Activated CD8-positive, alpha-beta T cell treated with anti-CD3 and anti-CD28 coated beads, Interleukin-2, amount 10 ng/mL, durations not matched to agents 7 days and 5 days (primary cell): ENCODE measurements around the gene CPT1A. TPM values are rescaled to one million over a fixed set of nuclear protein-coding genes. Genes with fewer than 3 reads are reported as not detected.

Experiments
- ATAC-seq: fragments of 150-1000 bp; cut with Tn5 transposase; one replicate; pipeline ENCODE4 v1.10.0; 2021; ENCODE audit warnings: moderate library complexity
- CTCF ChIA-PET: fragments of 350-600 bp; sonication (Branson Sonifier 250); formaldehyde crosslinking; loops from one replicate; lab custom pipeline; 2021; ENCODE audit warnings: antibody characterized with exemption; lab: Charles Lee
- POLR2A ChIA-PET: fragments of 350-600 bp; sonication (Branson Sonifier 250); formaldehyde crosslinking; loops from one replicate; lab custom pipeline; 2021; ENCODE audit warnings: antibody characterized with exemption; lab: Charles Lee
- DNase-seq: peaks from one replicate; pipeline ENCODE4 v3.0.0-alpha.2; 2020
- H3K27ac Mint-ChIP-seq: one replicate; pipeline ENCODE4 v1.8.0; 2021; ENCODE audit warnings: mild to moderate bottlenecking, mixed read lengths
- H3K27me3 Mint-ChIP-seq: one replicate; pipeline ENCODE4 v1.8.0; 2021; ENCODE audit warnings: low read depth, mixed read lengths
- H3K36me3 Mint-ChIP-seq: one replicate; pipeline ENCODE4 v1.8.0; 2021; ENCODE audit warnings: low read depth, mixed read lengths
- H3K4me1 Mint-ChIP-seq: one replicate; pipeline ENCODE4 v1.8.0; 2021; ENCODE audit warnings: low read depth, mixed read lengths
- H3K4me3 Mint-ChIP-seq: one replicate; pipeline ENCODE4 v1.8.0; 2021; ENCODE audit warnings: mild to moderate bottlenecking, mixed read lengths
- H3K9me3 Mint-ChIP-seq: one replicate; pipeline ENCODE4 v1.8.0; 2022; ENCODE audit warnings: mixed read lengths; ENCODE audit not compliant: insufficient read depth
- total RNA-seq, 2 experiments: library from RNA; stranded (reverse); gene quantifications; one replicate each; pipeline ENCODE4 v1.2.3, GENCODE V29; 2021

Gene CPT1A
- total RNA-seq, 2 experiments from 2014 or later = 63.2 to 69.1 TPM

GRCh38 chr11:68749229-68750123, 92.2 kb downstream of the CPT1A start:
- Mint-ChIP-seq H3K36me3 (peaks cover 8% of the 10 kb centered on the region), H3K4me1 (peaks cover 8% of the 10 kb centered on the region), H3K27ac (peak overlapping the region; percentile 10), H3K27me3 (peaks cover 3% of the 10 kb centered on the region), H3K9me3 (no peaks in the 10 kb centered on the region), H3K4me3 (peak overlapping the region; percentile 53)
- DNase-seq = no peak
- ChIA-PET POLR2A (interaction anchor here (1.1 kb wide), 1 partner anchor 94 kb away, joined by 5 read pairs; no protein-coding TSS in a partner anchor), CTCF (no interaction called here)
- ATAC-seq = no peak

DNA sequence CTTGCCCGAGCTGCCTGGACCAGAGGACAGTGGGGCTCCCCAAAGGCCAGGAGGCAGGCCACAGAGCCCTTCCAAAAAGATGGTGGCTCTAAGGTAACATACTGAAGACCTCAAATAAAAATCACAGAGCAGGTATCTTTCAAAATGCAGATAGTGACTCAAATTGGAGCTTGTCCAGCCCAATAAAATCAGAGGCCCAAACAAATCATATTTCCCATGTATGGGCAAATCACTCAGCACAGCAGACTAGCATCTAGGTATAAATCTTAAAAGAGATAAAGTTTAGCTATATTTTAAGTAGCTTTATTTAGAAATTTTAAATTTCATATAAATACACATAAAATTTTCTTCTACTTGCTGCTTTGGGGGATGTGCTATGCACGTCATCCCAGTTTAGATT, 93.7 kb downstream of the CPT1A start:
- H3K27me3 Mint-ChIP-seq = peaks cover 3% of the 10 kb centered on the region
- H3K4me3 Mint-ChIP-seq = no peak overlapping the region
- no peak for ATAC-seq
- H3K4me1 Mint-ChIP-seq = peaks cover 8% of the 10 kb centered on the region
- no peaks in the 10 kb centered on the region for H3K9me3 Mint-ChIP-seq
- H3K27ac Mint-ChIP-seq = no peak overlapping the region
- no peak for DNase-seq
- ChIA-PET CTCF (no interaction called here), POLR2A (no interaction called here)
- peaks cover 3% of the 10 kb centered on the region for H3K36me3 Mint-ChIP-seq

GRCh38 chr11:68743539-68743938, 98.2 kb downstream of the CPT1A start:
- H3K9me3 Mint-ChIP-seq = no peaks in the 10 kb centered on the region
- H3K4me3 Mint-ChIP-seq = no peak overlapping the region
- ChIA-PET POLR2A (no interaction called here), CTCF (no interaction called here)
- no peak overlapping the region for H3K27ac Mint-ChIP-seq
- H3K27me3 Mint-ChIP-seq = no peaks in the 10 kb centered on the region
- DNase-seq (no peak), ATAC-seq (no peak)
- no peaks in the 10 kb centered on the region for H3K36me3 Mint-ChIP-seq
- no peaks in the 10 kb centered on the region for H3K4me1 Mint-ChIP-seq

DNA sequence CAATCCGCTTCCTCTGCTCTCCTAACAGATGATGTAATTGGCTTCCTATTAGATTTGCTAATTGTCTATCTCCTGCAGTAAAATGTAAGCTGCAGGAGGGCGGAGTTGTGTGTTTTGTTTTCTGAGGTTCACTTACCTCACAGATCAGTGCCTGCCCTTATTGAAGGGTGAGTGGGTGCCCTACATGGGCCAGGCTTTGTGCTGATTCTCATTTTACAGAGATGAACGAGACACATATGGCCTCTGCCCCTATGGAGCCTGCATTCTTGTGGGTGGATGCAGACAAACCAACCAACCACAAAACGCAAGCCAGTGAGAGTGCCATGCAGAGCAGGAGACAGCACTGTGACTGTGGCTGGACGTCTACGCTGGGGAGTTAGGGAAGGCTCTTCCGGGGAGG, 100.3 kb downstream of the CPT1A start:
- ATAC-seq (no peak), DNase-seq (no peak)
- H3K4me3 Mint-ChIP-seq = no peak overlapping the region

GRCh38 chr11:68735646-68736045, 106.1 kb downstream of the CPT1A start:
- DNase-seq = no peak
- H3K9me3 Mint-ChIP-seq = no peaks in the 10 kb centered on the region
- no peaks in the 10 kb centered on the region for H3K36me3 Mint-ChIP-seq
- ATAC-seq = no peak
- H3K4me1 Mint-ChIP-seq = no peaks in the 10 kb centered on the region
- ChIA-PET CTCF (no interaction called here), POLR2A (no interaction called here)
- H3K27ac Mint-ChIP-seq = no peak overlapping the region
- no peaks in the 10 kb centered on the region for H3K27me3 Mint-ChIP-seq
- H3K4me3 Mint-ChIP-seq = no peak overlapping the region

More for the DNA sequence above, 100.3 kb downstream of the CPT1A start:
- H3K36me3 Mint-ChIP-seq = no peaks in the 10 kb centered on the region
- no peaks in the 10 kb centered on the region for H3K4me1 Mint-ChIP-seq
- no peaks in the 10 kb centered on the region for H3K27me3 Mint-ChIP-seq
- CTCF ChIA-PET = no interaction called here
- H3K9me3 Mint-ChIP-seq = no peaks in the 10 kb centered on the region
- POLR2A ChIA-PET = no interaction called here
- no peak overlapping the region for H3K27ac Mint-ChIP-seq

GRCh38 chr11:68735125-68735524, 106.6 kb downstream of the CPT1A start:
- Mint-ChIP-seq H3K4me3 (no peak overlapping the region), H3K27ac (no peak overlapping the region), H3K27me3 (no peaks in the 10 kb centered on the region), H3K4me1 (no peaks in the 10 kb centered on the region), H3K36me3 (no peaks in the 10 kb centered on the region), H3K9me3 (no peaks in the 10 kb centered on the region)
- CTCF ChIA-PET = no interaction called here
- DNase-seq (no peak), ATAC-seq (no peak)
- POLR2A ChIA-PET = no interaction called here

DNA sequence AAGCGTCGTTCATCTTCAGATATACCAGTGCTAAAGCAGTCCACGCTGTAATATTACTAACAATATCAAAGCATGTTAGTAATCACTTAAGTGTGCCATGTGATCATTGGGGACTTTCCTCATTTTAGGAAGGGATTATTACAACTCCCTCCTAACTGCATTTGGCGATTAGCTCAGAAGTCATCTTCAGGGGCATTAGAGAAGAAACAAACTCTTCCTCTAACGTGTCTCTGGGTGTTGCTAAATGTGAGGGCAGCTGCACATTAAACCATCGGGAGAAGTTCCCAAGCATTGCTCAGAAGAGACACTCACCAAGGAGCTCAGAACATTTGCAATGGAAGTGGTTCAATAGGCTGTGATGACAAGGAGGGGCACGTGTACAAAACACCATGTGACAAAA, 107.6 kb downstream of the CPT1A start:
- no peaks in the 10 kb centered on the region for H3K27me3 Mint-ChIP-seq
- H3K4me3 Mint-ChIP-seq = no peak overlapping the region
- no peak overlapping the region for H3K27ac Mint-ChIP-seq
- H3K36me3 Mint-ChIP-seq = no peaks in the 10 kb centered on the region
- ATAC-seq (no peak), DNase-seq (no peak)
- H3K4me1 Mint-ChIP-seq = no peaks in the 10 kb centered on the region
- ChIA-PET POLR2A (no interaction called here), CTCF (no interaction called here)
- H3K9me3 Mint-ChIP-seq = no peaks in the 10 kb centered on the region

- ATAC-seq = no peak
- DNase-seq = no peak
- H3K36me3 Mint-ChIP-seq = no peaks in the 10 kb centered on the region
- no peaks in the 10 kb centered on the region for H3K9me3 Mint-ChIP-seq
- H3K4me3 Mint-ChIP-seq = no peak overlapping the region
- H3K27ac Mint-ChIP-seq = no peak overlapping the region
- POLR2A ChIA-PET = no interaction called here
- H3K27me3 Mint-ChIP-seq = peaks cover 10% of the 10 kb centered on the region
- CTCF ChIA-PET = no interaction called here
- H3K4me1 Mint-ChIP-seq = no peaks in the 10 kb centered on the region
Observed at GRCh38 chr11:68727783-68728182, 113.9 kb downstream of the CPT1A start.

DNA sequence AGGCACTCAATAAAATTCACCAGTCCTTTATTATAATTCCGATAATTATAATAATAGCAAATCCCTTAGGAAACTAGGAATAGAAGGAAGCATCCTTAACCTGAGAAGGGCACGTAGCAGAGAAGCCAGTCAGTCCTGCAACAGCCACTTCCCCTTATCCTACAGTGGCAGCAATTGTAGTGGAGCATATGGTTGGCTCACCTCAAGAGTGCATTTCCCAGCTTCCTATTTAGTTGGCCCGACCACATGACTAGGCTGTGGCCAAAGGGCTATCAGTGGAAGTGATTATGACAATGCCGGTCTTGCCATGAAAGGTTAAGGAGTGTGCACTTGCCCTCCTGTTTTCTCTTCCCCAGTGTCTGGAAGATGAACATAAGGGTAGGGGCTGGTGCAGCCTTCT, 117.4 kb downstream of the CPT1A start:
- H3K27me3 Mint-ChIP-seq = peaks cover 29% of the 10 kb centered on the region
- ChIA-PET POLR2A (no interaction called here), CTCF (no interaction called here)
- ATAC-seq (no peak), DNase-seq (no peak)
- H3K4me3 Mint-ChIP-seq = no peak overlapping the region
- no peaks in the 10 kb centered on the region for H3K4me1 Mint-ChIP-seq
- H3K27ac Mint-ChIP-seq = no peak overlapping the region
- no peaks in the 10 kb centered on the region for H3K36me3 Mint-ChIP-seq
- H3K9me3 Mint-ChIP-seq = peaks cover 6% of the 10 kb centered on the region

DNA sequence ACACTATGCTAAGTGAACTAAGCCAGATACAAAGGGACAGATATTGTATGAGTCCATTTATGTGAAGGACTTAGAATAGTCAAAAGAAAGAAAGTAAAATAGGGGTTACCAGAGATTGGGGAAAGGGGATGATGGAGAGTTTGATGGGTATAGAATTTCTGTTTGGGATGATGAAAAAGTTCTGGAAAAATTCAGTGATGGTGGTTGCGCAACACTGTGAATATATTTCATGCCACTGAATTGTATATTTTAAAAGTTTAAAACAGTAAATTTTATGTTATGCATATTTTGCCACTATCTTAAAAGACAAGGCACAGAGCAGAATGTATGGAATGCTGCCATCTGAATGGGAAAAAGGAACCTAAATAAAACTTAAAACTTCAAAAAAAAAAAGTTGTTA, 119.6 kb downstream of the CPT1A start:
- no peaks in the 10 kb centered on the region for H3K4me1 Mint-ChIP-seq
- peaks cover 6% of the 10 kb centered on the region for H3K9me3 Mint-ChIP-seq
- DNase-seq (no peak), ATAC-seq (no peak)
- no peak overlapping the region for H3K4me3 Mint-ChIP-seq
- peaks cover 25% of the 10 kb centered on the region for H3K27me3 Mint-ChIP-seq
- CTCF ChIA-PET = no interaction called here
- no peak overlapping the region for H3K27ac Mint-ChIP-seq
- POLR2A ChIA-PET = no interaction called here
- no peaks in the 10 kb centered on the region for H3K36me3 Mint-ChIP-seq

DNA sequence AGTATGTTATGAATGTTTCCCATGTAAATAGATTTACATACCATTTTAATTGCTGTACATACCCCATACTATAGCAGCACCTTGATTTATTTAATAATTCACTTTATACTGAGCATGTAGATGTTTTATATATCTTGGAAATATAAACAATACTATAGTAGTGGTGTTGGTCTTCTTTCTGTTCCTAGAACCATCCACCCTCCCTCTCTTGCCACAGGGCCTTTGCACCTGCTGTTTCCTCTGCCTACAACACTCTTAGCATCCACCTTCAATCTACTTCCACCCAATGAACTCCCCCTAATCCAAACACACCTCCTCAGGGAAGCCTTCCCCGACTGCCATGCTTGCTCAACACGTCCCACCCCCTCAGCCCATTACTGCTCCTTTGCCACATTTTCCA, 120.6 kb downstream of the CPT1A start:
- ChIA-PET CTCF (no interaction called here), POLR2A (no interaction called here)
- Mint-ChIP-seq H3K4me1 (no peaks in the 10 kb centered on the region), H3K9me3 (peaks cover 6% of the 10 kb centered on the region), H3K27ac (no peak overlapping the region), H3K4me3 (no peak overlapping the region), H3K27me3 (peaks cover 25% of the 10 kb centered on the region), H3K36me3 (no peaks in the 10 kb centered on the region)
- no peak for ATAC-seq
- DNase-seq = no peak

DNA sequence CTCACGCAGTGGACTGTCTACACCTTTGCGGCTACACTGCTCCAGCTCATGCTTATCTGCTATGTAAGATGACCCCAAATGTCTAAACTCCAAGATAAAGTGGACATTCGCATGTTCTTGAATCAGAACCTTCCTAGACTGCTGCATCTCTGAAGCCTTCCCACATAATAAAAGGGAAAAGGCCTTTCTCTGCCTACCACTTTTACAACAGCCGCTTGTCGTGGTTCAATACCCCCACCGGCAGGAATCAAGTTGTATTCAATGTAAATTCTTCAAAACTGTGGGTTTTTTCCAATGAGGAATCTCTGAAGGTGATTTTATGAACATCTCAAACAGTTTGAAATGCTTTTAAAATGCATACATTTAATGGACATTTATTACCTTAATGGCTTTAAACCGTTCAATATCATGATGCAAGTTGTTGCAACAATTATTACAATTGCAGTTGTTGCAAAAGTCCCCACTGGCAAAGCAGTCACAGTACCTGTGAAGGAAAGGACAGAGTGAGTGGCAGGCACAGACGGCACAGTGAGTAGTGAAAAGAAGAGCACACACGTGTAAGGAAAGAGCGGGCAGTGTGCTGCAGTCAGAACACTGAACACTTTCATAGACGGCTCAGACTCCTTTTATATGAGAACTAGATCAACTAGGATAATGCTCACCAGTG, 126.1 kb downstream of the CPT1A start:
- Mint-ChIP-seq H3K4me3 (no peak overlapping the region), H3K27ac (no peak overlapping the region), H3K9me3 (peaks cover 6% of the 10 kb centered on the region), H3K36me3 (no peaks in the 10 kb centered on the region), H3K27me3 (peaks cover 13% of the 10 kb centered on the region), H3K4me1 (no peaks in the 10 kb centered on the region)
- CTCF ChIA-PET = no interaction called here
- POLR2A ChIA-PET = no interaction called here
- ATAC-seq (no peak), DNase-seq (no peak)
